ENCODE results near the gene SYT13.

Gene SYT13

GRCh38 chr11:45285930-45286632 lies at the start of gene SYT13:
Gene SYT13 (minus strand): TSS chr11:45286341. CDS start chr11:45286207, 134 bp downstream.
- ATAC-seq (no peak), DNase-seq (no peak)

- DNase-seq = no peak
Observed at GRCh38 chr11:45335434-45335833, 49.3 kb upstream of the SYT13 start.

GRCh38 chr11:45334836-45335235 lies 48.7 kb upstream of the SYT13 start:
- no peak for DNase-seq
- no peak for ATAC-seq

More at GRCh38 chr11:45335434-45335833, 49.3 kb upstream of the SYT13 start:
- ATAC-seq = no peak

- no peak for ATAC-seq
- DNase-seq = no peak
Observed at GRCh38 chr11:45334410-45334809, 48.3 kb upstream of the SYT13 start.

- no peak for ATAC-seq
- DNase-seq = no peak
Observed at GRCh38 chr11:45333001-45333971, 47.1 kb upstream of the SYT13 start.

GRCh38 chr11:45332276-45332934 lies 46.3 kb upstream of the SYT13 start:
- ATAC-seq = no peak
- DNase-seq = peak; percentile 31

- ATAC-seq (no peak), DNase-seq (no peak)
Observed at GRCh38 chr11:45331839-45332238, 45.7 kb upstream of the SYT13 start.

- ATAC-seq (no peak), DNase-seq (no peak)
Observed at GRCh38 chr11:45328726-45329125, 42.6 kb upstream of the SYT13 start.

- ATAC-seq = no peak
Observed at GRCh38 chr11:45324459-45324858, 38.3 kb upstream of the SYT13 start.

GRCh38 chr11:45323601-45324249 lies 37.6 kb upstream of the SYT13 start:
- DNase-seq = no peak
- no peak for ATAC-seq

More at GRCh38 chr11:45324459-45324858, 38.3 kb upstream of the SYT13 start:
- no peak for DNase-seq

- ATAC-seq = no peak
- no peak for DNase-seq
Observed at GRCh38 chr11:45322891-45323600, 36.9 kb upstream of the SYT13 start.

- no peak for DNase-seq
- no peak for ATAC-seq
Observed at GRCh38 chr11:45322111-45322705, 36.1 kb upstream of the SYT13 start.

- DNase-seq (no peak), ATAC-seq (no peak)
Observed at GRCh38 chr11:45321669-45322068, 35.5 kb upstream of the SYT13 start.

GRCh38 chr11:45321031-45321595 lies 35.0 kb upstream of the SYT13 start:
- ATAC-seq = no peak
- no peak for DNase-seq

- no peak for DNase-seq
- no peak for ATAC-seq
Observed at GRCh38 chr11:45320371-45320770, 34.2 kb upstream of the SYT13 start.

- ATAC-seq = peak; percentile 80
- no peak for DNase-seq
Observed at GRCh38 chr11:45319077-45319476, 32.9 kb upstream of the SYT13 start.

GRCh38 chr11:45318516-45318915 lies 32.4 kb upstream of the SYT13 start:
- DNase-seq = no peak
- ATAC-seq = no peak

- no peak for DNase-seq
- ATAC-seq = no peak
Observed at GRCh38 chr11:45316258-45316657, 30.1 kb upstream of the SYT13 start.

- no peak for ATAC-seq
- DNase-seq = no peak
Observed at GRCh38 chr11:45314900-45315299, 28.8 kb upstream of the SYT13 start.

GRCh38 chr11:45313171-45313865 lies 27.2 kb upstream of the SYT13 start:
- DNase-seq (no peak), ATAC-seq (no peak)

Measured in stimulated activated naive CD8-positive, alpha-beta T cell treated with anti-CD3 and anti-CD28 coated beads, Interleukin-15, Interleukin-2, amounts not matched to agents 100 U/mL and 50 U/mL, for 24 hours (primary cell).